ENCODE results near the gene PHGDH.

GRCh38 chr1:119771016-119771415 is 59.3 kb downstream of the PHGDH start:
- TF ChIP-seq GATA3 (IDR thresholded peaks at IDR 0.05; ENCODE audit: low read depth, low read length) = no peak
- no peak for TF ChIP-seq GATA2 (IDR thresholded peaks at IDR 0.05; ENCODE audit: low read depth, low read length)

All from SH-SY5Y (cell line).